Vagina (tissue), 2 donors: ENCODE results near the gene COL23A1.

Source experiments
- POLR2A ChIP-seq, 2 donors: fragments of 450-650 bp; IDR thresholded peaks; one replicate each; pipeline ENCODE4 v1.6.1; 2017; ENCODE audit warnings: antibody characterized with exemption in 2 of 2, mild to moderate bottlenecking in 2 of 2, moderate library complexity in 2 of 2
- TF ChIP-seq, protein P1 (sequence below), 3 experiments: fragments of 450-650 bp in 2 of 3; fragments of 200-600 bp in 1 of 3; sonication (generic) in 1 of 3; IDR thresholded peaks; one replicate each; pipeline ENCODE4 v1.5.1; 2017 to 2019; ENCODE audit warnings: antibody characterized with exemption in 3 of 3, mild to moderate bottlenecking in 2 of 3, moderate library complexity in 2 of 3

DNA sequence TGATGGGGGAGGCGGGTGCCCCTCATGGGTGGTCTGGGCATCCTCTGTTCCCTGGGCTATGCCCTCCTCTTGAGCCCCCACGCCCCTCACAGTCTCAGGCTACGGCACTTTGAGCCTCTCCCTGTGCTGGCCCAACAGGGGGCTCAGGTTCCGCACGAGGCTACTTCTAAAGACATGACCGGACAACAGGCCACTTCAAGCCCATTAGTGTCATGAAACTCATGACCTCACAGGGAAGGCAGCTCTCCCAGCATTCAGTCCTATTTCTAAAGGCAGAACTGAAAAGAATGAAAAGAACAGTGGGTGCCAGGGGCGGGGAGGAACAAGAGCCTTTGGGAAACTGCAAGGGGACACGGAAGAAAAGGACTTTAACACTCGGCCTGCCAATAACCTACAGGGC is 45.0 kb downstream of the COL23A1 start:
- no peak for TF ChIP-seq POLR2A (IDR thresholded peaks at IDR 0.05)
- TF ChIP-seq, protein P1, sequence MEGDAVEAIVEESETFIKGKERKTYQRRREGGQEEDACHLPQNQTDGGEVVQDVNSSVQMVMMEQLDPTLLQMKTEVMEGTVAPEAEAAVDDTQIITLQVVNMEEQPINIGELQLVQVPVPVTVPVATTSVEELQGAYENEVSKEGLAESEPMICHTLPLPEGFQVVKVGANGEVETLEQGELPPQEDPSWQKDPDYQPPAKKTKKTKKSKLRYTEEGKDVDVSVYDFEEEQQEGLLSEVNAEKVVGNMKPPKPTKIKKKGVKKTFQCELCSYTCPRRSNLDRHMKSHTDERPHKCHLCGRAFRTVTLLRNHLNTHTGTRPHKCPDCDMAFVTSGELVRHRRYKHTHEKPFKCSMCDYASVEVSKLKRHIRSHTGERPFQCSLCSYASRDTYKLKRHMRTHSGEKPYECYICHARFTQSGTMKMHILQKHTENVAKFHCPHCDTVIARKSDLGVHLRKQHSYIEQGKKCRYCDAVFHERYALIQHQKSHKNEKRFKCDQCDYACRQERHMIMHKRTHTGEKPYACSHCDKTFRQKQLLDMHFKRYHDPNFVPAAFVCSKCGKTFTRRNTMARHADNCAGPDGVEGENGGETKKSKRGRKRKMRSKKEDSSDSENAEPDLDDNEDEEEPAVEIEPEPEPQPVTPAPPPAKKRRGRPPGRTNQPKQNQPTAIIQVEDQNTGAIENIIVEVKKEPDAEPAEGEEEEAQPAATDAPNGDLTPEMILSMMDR (IDR thresholded peaks at IDR 0.05), result no peak
